ENCODE data around the gene GARNL3.

The GARNL3 gene

DNA sequence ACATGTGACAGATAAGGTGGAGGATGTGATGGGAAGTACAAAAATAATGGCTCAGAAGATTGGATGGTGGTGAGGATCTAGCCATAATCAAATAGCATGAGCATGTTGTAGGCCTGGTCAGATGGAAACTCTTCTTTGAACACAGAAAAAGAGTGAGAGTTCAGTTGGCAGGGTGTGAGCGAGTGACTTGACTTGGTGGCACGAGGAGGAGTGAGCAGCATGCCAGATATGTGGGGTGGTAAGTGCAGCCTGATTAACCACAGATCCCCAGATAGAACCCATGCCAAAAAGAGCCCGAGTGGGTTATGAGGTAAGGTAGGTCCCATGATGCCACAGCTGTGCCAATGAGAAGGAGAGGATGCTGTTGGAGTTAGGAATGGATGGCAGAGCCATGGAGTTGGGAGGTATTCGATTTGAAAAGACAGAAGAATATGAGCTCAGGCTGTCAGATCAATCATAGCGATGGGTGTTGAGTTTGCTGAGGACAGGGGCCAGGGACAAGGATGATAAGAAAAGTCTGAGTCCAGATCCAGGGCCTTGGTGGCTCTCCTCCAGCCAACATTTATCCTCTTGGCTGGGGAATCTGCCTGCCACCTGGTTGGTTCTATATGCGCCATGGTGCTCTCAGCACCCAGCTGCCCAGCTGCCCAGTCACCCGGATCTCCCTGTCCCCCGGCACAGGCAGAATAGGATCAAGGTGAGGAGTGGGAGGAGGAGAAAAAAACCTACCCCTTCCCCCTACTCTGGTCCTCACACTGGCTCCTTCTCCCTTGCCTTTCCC is 16.5 kb downstream of the GARNL3 start:
- DNase-seq = no peak

DNA sequence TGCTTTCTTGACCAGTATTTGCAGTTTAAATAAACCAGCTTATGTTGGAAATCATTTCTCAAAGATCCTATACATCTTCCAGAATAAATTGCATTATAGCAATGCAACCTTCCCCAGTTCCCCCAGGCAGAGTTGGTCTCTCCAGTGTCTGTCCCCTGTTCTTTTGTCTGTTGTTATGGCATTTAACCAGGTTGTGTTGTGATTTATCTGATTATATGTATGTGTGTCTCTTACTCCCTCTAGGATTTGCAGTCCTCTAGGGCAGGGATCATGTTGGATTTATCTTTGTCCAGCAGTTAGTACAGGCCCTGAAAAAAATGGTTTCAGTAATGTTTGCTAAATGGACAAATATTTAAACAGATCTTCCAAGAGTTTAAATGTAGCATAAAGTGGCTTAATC is 17.3 kb downstream of the GARNL3 start:
- no peak for DNase-seq

GRCh38 chr9:127282611-127283010 is 18.0 kb downstream of the GARNL3 start:
- DNase-seq = no peak

DNA sequence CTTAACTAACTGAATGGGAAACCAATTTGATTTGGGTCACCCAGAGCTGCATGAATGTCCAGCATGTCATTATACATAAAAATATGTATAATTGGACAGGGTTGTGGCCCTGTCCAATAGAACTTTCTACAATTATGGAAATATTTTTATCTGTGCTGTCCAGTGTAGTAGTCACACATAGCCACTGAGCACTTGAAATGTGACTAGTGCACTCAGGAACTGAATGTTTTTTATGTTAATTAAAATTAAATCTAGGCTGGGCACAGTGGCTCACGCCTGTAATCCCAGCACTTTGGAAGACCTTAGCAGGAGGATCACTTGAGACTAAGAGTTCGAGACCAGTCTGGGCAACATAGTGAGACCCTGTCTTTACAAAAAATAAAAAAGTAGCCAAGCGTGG is 18.6 kb downstream of the GARNL3 start:
- DNase-seq = no peak

DNA sequence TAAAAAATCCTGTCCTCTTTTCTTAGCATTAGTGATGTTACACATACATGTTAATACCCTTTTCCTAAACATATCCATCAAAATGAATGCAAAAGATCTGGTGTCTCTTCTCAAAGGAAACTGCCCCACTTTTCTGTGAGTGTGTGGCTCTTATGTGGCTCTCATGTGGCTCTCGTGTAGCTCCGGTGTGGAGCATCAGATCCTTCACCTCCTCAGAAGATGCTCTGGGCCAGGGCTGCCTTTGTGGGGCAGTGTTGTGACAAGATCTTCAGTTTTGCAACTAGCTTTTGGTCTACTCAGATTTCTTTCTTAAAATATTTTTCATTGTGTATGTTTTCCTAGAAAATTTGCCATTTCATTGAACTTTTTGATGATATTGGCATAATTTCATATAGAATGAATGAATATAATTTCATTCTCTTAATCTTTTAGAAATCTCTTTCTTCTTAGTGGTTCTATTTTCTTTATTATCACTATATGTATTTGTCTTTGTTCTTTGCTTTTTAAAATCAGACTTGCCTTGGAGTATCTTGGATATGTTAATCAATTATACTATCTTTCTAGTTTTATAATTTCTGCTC is 19.4 kb downstream of the GARNL3 start:
- peak in 1 of 4 experiments; percentile 2 for DNase-seq

GRCh38 chr9:127285965-127286364 is 21.4 kb downstream of the GARNL3 start:
- no peak for DNase-seq

DNA sequence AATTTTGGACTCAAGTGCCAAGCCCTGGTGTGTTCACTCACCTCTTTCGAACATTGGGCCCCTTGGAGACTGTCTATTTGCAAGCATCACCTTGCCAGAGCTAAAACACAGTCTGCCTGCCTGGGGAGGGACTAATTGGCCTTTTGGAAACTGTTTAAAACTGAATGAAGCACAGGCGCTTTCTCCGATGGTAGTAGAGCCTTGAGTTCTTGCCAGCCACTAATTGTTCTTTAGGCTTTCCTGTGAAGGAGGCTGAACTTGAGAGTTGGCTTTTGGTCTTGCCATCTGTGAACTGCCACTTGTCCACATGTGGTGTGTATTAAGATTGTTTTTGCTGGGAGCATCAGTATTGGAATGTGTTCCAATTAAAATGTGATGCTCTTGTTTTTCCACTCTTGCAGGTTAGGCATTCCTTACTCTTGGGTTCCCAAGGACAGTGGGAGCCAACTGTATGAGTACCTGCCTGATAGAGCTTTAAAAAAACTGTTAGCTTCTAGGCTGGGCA is 26.0 kb downstream of the GARNL3 start:
- DNase-seq = no peak

GRCh38 chr9:127291246-127291778 is 26.7 kb downstream of the GARNL3 start:
- DNase-seq = no peak

DNA sequence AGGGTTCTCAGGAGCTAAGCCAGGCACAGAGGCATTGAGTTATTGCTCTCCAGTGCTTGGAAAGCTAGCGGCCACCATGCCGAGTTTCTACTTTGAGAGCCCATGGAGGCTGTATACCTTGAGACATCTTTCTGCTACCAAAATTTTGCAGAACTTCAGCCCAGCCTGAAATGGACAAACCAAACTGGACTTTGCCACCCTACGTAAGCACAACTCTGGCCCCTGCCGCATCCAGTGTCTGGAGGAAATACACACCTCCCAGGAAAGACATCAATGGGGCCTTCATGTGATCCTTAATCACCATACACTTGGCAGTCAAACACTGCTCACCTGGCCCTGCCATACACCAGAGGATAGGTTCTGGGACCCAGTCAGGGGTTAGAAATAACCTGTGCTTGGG is 27.8 kb downstream of the GARNL3 start:
- DNase-seq = no peak

DNA sequence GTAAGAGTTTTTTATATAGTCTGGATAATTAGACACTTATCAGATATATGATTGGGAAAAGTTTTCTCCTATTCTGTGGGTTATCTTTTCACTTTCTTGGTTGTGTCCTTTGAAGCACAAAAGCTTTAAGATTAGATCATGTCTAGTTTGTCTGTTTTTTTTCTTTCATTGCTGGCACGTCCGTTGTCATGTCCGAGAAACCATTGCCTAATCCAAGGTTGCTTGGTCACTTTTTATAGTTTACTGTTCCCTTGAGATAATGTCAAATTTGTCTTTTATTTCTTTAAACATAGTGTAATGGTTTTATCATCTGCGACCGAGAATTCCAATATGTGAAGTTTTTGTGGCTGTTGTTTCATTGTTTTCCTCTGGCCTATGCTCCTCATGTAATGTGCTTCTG is 28.8 kb downstream of the GARNL3 start:
- no peak for DNase-seq

- DNase-seq = no peak
These were observed 29.2 kb downstream of the GARNL3 start for GRCh38 chr9:127293767-127294166.

DNA sequence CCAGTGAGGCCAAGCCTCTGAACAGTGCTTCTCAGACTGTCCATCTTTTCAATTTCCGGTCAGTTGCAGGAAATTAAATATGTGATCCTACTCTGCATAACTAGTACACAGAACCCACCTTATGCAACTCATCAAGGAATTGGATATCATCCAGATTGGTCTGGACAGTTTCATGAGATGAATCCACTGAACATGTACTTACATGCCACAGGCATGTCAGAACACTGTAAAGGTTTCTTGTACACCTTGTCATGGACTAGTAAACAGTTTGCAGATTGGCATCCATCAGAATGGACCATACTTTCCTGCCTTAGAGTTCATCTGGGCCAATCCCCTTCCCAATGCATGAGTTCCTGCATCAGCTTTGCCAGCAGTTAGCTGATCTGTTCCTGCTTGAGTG is 30.4 kb downstream of the GARNL3 start:
- DNase-seq = no peak

DNA sequence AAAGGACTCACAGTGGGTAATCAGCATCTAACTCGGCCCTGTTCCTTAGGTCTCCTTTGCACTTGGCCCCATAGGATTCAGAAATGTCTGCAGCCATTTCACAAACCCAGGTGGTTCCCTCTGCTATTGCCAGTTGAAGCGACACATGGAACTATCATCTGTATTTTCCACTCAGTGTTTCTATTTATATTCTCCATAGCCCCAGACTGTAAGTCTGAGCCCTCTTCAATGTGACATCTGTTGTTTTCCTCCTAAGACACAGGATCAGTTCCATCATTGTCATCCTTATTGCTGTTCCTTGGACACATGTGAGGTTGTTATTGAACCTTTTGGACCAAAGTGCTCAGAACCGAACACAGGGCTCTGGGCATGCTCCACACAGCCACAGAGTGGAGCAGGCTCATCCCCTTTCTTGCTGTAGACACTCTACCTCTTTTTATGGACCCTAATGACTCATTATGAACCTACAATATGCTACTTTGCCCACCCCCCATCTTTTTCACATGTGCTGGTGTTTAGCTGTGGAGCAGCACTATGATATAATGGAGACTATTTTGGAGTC is 36.4 kb downstream of the GARNL3 start:
- DNase-seq = no peak

DNA sequence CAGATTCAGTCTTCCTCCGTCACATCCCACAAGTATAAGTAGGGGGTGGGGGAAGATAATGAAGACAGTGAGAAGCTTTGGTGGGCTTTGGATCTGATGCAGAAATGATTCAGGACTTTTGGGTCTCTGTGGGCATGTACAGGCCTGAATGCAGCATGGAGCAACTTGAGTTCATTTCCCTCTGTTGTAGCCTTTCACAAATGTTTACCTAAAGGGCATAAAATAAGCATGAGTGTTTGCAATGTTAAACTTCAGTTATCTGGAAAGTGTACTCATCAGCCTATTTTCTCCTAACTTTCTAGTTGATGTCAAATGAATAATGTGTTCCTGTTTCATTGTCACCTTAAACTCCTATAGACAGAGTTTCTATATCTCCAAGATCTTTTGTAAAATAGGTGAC is 39.3 kb downstream of the GARNL3 start:
- no peak for DNase-seq

GRCh38 chr9:127305206-127305837 is 40.7 kb downstream of the GARNL3 start:
- DNase-seq = no peak

GRCh38 chr9:127305838-127306226 is 41.3 kb downstream of the GARNL3 start:
- DNase-seq = no peak

DNA sequence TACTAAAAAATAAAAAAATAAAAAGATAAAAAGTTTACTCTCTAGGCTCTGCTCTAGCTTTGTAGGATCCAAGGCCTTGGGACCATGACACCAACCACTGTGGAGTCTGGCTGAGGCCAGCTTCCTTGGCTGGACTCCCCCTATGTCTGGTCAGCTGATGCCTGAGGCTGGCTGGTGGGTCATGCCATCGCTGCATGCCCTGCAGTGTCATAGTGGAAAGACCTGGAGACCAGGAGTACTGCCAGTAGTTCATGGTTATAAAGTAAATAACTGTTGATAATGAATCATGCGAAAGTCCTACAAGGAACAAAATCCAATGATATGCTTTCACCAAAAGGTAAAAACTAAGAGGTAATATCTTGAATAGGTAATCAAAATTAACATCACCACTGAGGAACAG is 43.2 kb downstream of the GARNL3 start:
- DNase-seq = no peak

DNA sequence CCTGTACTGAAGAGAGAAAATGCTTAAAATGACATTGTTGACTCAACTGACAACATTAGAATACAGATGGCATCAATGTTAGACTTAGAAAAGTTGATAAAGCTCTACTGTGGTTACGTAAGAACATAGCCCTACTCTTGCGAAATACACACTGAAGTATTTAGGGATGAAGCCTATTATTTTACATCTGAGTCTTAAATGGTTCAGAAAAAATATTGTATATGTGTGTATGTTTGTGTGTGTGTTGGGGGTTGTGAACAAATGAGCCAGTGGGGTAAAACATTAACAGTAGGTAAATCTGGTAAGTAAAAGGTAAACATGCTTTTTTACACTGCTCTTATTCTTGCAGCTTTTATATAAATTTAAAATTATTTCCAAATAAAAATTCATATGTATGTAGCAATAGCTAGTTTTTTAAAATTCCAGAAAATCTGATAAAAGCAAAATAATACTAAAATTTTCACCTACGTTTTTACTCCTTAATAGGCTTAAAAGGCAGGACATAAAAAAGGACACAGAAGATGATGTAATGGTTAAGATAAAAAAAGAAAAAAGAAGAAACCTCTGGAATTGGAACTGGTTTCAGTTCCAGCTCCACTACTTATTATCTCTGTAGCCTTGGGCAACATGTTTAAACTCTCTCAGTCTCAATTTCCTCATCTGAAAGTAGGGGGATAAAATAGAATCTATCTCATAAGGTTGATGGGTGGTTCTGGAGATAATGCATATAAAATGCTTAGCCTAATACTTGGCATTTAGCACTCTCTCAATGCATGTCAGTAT is 44.3 kb downstream of the GARNL3 start:
- no peak for DNase-seq

- no peak for DNase-seq
These were observed 45.1 kb downstream of the GARNL3 start for GRCh38 chr9:127309715-127310114.

- DNase-seq = peak in 1 of 4 experiments; percentile 2
These were observed 46.7 kb downstream of the GARNL3 start for GRCh38 chr9:127311239-127311741.

DNA sequence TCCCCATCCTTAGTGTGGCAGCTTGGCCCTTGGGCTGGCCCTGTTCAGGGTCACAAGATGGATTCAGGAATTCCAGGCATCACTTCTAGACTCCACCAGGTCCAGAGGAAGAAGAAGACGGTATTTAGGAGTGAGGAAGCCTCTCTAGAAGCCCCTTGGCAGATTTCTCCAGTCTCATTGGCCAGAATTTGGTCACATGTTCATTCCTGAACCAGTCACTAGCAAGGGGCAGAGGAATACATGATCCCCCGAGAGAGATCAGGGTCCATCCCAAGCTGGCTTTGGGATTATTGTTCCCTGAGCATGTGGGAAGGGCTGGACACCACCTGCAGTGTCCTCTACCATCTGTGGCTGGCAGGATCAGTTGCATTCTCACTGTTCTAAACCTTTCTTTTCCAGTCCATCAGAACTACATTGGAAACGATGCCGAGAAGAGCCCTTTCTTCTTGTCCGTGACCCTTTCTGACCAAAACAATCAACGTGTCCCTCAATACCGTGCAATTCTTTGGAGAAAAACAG is 48.5 kb downstream of the GARNL3 start:
- no peak for DNase-seq

GRCh38 chr9:127314911-127315310 is 50.3 kb downstream of the GARNL3 start:
- no peak for DNase-seq

Measured in activated naive CD4-positive, alpha-beta T cell (primary cell).